Gastroesophageal sphincter (tissue), 4 donors: ENCODE measurements around the gene PTPRE. TPM values are rescaled to one million over a fixed set of nuclear protein-coding genes. Genes with fewer than 3 reads are reported as not detected.

Source experiments
- ATAC-seq: fragments of 150-250 bp; one replicate; pipeline ENCODE4 v1.9.1; 2016; ENCODE audit warnings: mild to moderate bottlenecking, moderate library complexity
- H3K27ac ChIP-seq, 4 donors: fragments of 200-600 bp; sonication (generic) in 3 of 4; 1 replicate in 3 of 4; 2 replicates in 1 of 4; pipeline ENCODE4 v1.5.1; 2016 to 2019
- H3K27me3 ChIP-seq: fragments of 200-600 bp; sonication (generic); one replicate; pipeline ENCODE4 v1.5.1; 2019
- H3K36me3 ChIP-seq, 2 donors: fragments of 200-600 bp; sonication (generic); one replicate each; pipeline ENCODE4 v1.5.1; 2019; ENCODE audit warnings: control low read depth in 1 of 2
- H3K4me1 ChIP-seq, 3 donors: fragments of 200-600 bp; sonication (generic); 1 replicate in 2 of 3; 2 replicates in 1 of 3; pipeline ENCODE4 v1.5.1; 2016 to 2019; ENCODE audit warnings: control low read depth in 2 of 3
- H3K4me3 ChIP-seq, 2 donors: fragments of 200-600 bp; sonication (generic); one replicate each; pipeline ENCODE4 v1.5.1; 2019; ENCODE audit warnings: mild to moderate bottlenecking in 1 of 2, moderate library complexity in 1 of 2
- H3K9me3 ChIP-seq, 3 donors: fragments of 200-600 bp; sonication (generic); one replicate each; pipeline ENCODE4 v1.5.1; 2017 to 2019; ENCODE audit warnings: control low read depth in 2 of 3
- EP300 ChIP-seq: sonication (generic); formaldehyde crosslinking; IDR thresholded peaks from one replicate; pipeline ENCODE4 v1.6.1; 2017; ENCODE audit warnings: antibody characterized with exemption, mild to moderate bottlenecking
- POLR2A ChIP-seq, 2 donors: fragments of 450-650 bp; IDR thresholded peaks; one replicate each; pipeline ENCODE4 v1.6.1; 2017; ENCODE audit warnings: antibody characterized with exemption in 2 of 2, mild to moderate bottlenecking in 2 of 2, moderate library complexity in 1 of 2
- POLR2AphosphoS5 ChIP-seq: sonication (generic); formaldehyde crosslinking; IDR thresholded peaks from one replicate; pipeline ENCODE4 v1.6.1; 2017; ENCODE audit warnings: antibody characterized with exemption
- WGBS, 2 donors: methylation state at CpG; one replicate each; pipeline ENCODE4 v1.1.5; 2018; ENCODE audit warnings: low coverage in 1 of 2; 5-methylcytosine and 5-hydroxymethylcytosine counted together
- total RNA-seq, 4 donors: library from RNA; depleted of rRNA; stranded (reverse); fragments of >200 nt; gene quantifications; one replicate each; pipeline ENCODE4 v1.1.0, GENCODE V29; 2016
- TF ChIP-seq, protein P1 (sequence below), 4 experiments: fragments of 200-600 bp in 2 of 4; fragments of 450-650 bp in 2 of 4; sonication (generic) in 1 of 4; IDR thresholded peaks; one replicate each; pipeline ENCODE4 v1.5.1; 2017 to 2019; ENCODE audit warnings: antibody characterized with exemption in 4 of 4, mild to moderate bottlenecking in 2 of 4, moderate library complexity in 2 of 4

PTPRE gene
- total RNA-seq, 4 donors from 2014 or later = 6.4 to 16.4 (median 8.5) TPM

- no peaks in the 10 kb centered on the region for H3K9me3 ChIP-seq
- no peak overlapping the region for H3K4me3 ChIP-seq
- peaks cover 0 to 21% (median 14%) of the 10 kb centered on the region in 3 donors for H3K4me1 ChIP-seq
- 85 to 86% methylated on average over 1 to 5 of the region's 5 CpGs for WGBS, 2 donors
- no peaks in the 10 kb centered on the region for H3K27me3 ChIP-seq
- H3K27ac ChIP-seq = peak overlapping the region in 3 of 4 donors; percentile 39 to 54 (median 51)
- H3K36me3 ChIP-seq = peaks cover 0 to 23% of the 10 kb centered on the region in 2 donors
- TF ChIP-seq POLR2AphosphoS5 = no peak
- TF ChIP-seq, protein P1, sequence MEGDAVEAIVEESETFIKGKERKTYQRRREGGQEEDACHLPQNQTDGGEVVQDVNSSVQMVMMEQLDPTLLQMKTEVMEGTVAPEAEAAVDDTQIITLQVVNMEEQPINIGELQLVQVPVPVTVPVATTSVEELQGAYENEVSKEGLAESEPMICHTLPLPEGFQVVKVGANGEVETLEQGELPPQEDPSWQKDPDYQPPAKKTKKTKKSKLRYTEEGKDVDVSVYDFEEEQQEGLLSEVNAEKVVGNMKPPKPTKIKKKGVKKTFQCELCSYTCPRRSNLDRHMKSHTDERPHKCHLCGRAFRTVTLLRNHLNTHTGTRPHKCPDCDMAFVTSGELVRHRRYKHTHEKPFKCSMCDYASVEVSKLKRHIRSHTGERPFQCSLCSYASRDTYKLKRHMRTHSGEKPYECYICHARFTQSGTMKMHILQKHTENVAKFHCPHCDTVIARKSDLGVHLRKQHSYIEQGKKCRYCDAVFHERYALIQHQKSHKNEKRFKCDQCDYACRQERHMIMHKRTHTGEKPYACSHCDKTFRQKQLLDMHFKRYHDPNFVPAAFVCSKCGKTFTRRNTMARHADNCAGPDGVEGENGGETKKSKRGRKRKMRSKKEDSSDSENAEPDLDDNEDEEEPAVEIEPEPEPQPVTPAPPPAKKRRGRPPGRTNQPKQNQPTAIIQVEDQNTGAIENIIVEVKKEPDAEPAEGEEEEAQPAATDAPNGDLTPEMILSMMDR (IDR thresholded peaks at IDR 0.05) = no peak
- TF ChIP-seq EP300 = no peak
- ATAC-seq = no peak
These were observed 144.6 kb downstream of the PTPRE start for GRCh38 chr10:128051548-128051947.

- WGBS, 2 donors = 86 to 93% methylated on average over 4 to 5 of the region's 7 CpGs
- ATAC-seq = no peak
- Histone ChIP-seq H3K27ac (no peak overlapping the region), H3K36me3 (peaks cover 0 to 23% of the 10 kb centered on the region in 2 donors), H3K27me3 (no peaks in the 10 kb centered on the region), H3K9me3 (no peaks in the 10 kb centered on the region), H3K4me1 (peaks cover 0 to 10% (median 2%) of the 10 kb centered on the region in 3 donors), H3K4me3 (no peak overlapping the region)
- no peak for TF ChIP-seq EP300
- no peak for TF ChIP-seq POLR2AphosphoS5
- TF ChIP-seq, protein P1 (IDR thresholded peaks at IDR 0.05) = no peak
- no peak for TF ChIP-seq POLR2A (IDR thresholded peaks at IDR 0.05)
These were observed 145.8 kb downstream of the PTPRE start for GRCh38 chr10:128052696-128053095.

GRCh38 chr10:128053356-128053755 lies 146.5 kb downstream of the PTPRE start:
- WGBS, 2 donors = 94% methylated on average over 7 of the region's 7 CpGs; no CpG with 5 or more reads in 1 of the 2 donors
- H3K4me1 ChIP-seq = peaks cover 0 to 4% (median 2%) of the 10 kb centered on the region in 3 donors
- no peak for ATAC-seq
- no peak overlapping the region for H3K4me3 ChIP-seq
- no peaks in the 10 kb centered on the region for H3K27me3 ChIP-seq
- H3K9me3 ChIP-seq = no peaks in the 10 kb centered on the region
- no peak overlapping the region for H3K27ac ChIP-seq
- H3K36me3 ChIP-seq = peaks cover 0 to 23% of the 10 kb centered on the region in 2 donors
- no peak for TF ChIP-seq EP300
- no peak for TF ChIP-seq POLR2AphosphoS5
- TF ChIP-seq, protein P1 (IDR thresholded peaks at IDR 0.05) = no peak
- no peak for TF ChIP-seq POLR2A (IDR thresholded peaks at IDR 0.05)

GRCh38 chr10:128054163-128054970 lies 147.5 kb downstream of the PTPRE start:
- Histone ChIP-seq H3K27ac (no peak overlapping the region), H3K4me1 (peaks cover 0 to 8% (median 2%) of the 10 kb centered on the region in 3 donors), H3K36me3 (peaks cover 0 to 27% of the 10 kb centered on the region in 2 donors), H3K4me3 (no peak overlapping the region), H3K9me3 (no peaks in the 10 kb centered on the region), H3K27me3 (no peaks in the 10 kb centered on the region)
- WGBS, 2 donors = 93 to 100% methylated on average over 2 to 7 of the region's 16 CpGs
- peak; percentile 44 for ATAC-seq
- TF ChIP-seq, protein P1 (IDR thresholded peaks at IDR 0.05) = no peak
- TF ChIP-seq POLR2AphosphoS5 = no peak
- TF ChIP-seq POLR2A (IDR thresholded peaks at IDR 0.05) = no peak
- TF ChIP-seq EP300 = no peak
